HUES48 (cell line): ENCODE results near the gene THTPA.
"Not testable (repeated sequence)": the region's sequence is repeated elsewhere in the genome, so short reads cannot be mapped to it uniquely, and the experiment has no call there.

Source experiments
- H3K27ac ChIP-seq: one replicate; pipeline ENCODE4 v1.7.0; 2013; ENCODE audit warnings: low read depth, low read length, inconsistent platforms
- H3K27me3 ChIP-seq: 2 replicates; pipeline ENCODE4 v1.6.1; 2013; ENCODE audit warnings: mild to moderate bottlenecking, low read length; ENCODE audit not compliant: control insufficient read depth, insufficient read depth
- H3K36me3 ChIP-seq: 2 replicates; pipeline ENCODE4 v1.6.1; 2013; ENCODE audit warnings: low read length; ENCODE audit not compliant: control insufficient read depth, insufficient read depth
- H3K4me1 ChIP-seq: 2 replicates; pipeline ENCODE4 v1.6.1; 2013; ENCODE audit warnings: mild to moderate bottlenecking, low read length; ENCODE audit not compliant: control insufficient read depth, insufficient read depth
- H3K4me3 ChIP-seq: 2 replicates; pipeline ENCODE4 v1.5.1; 2013; ENCODE audit warnings: mild to moderate bottlenecking, low read depth, low read length
- H3K9ac ChIP-seq: 2 replicates; pipeline ENCODE4 v1.6.1; 2013; ENCODE audit warnings: mild to moderate bottlenecking, low read depth, low read length, moderate library complexity
- H3K9me3 ChIP-seq: 2 replicates; pipeline ENCODE4 v1.6.1; 2013; ENCODE audit warnings: low read length; ENCODE audit not compliant: control insufficient read depth, insufficient read depth

Gene THTPA

DNA sequence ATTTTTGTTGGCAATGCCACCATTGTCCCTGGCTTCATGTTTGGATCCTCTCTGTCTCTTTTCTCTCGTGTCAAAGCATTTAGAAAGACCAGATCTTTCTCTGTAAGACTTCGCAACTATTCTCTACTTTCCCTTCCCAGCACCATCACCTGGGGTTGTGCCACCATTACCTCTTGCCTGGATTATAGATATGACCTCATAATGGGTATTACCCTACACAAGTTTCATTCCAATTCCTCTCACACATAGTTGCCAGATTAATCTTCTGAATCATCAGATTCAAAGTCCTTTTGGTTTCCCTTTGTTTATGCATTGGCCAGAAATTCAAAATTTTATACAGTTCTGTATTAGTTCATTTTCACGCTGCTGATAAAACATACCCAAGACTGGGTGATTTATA lies 52.9 kb downstream of the THTPA start:
- Histone ChIP-seq H3K4me3 (no peak overlapping the region), H3K9me3 (no peaks in the 10 kb centered on the region), H3K27ac (no peak overlapping the region), H3K36me3 (no peaks in the 10 kb centered on the region), H3K4me1 (no peaks in the 10 kb centered on the region), H3K27me3 (no peaks in the 10 kb centered on the region), H3K9ac (no peak overlapping the region)

DNA sequence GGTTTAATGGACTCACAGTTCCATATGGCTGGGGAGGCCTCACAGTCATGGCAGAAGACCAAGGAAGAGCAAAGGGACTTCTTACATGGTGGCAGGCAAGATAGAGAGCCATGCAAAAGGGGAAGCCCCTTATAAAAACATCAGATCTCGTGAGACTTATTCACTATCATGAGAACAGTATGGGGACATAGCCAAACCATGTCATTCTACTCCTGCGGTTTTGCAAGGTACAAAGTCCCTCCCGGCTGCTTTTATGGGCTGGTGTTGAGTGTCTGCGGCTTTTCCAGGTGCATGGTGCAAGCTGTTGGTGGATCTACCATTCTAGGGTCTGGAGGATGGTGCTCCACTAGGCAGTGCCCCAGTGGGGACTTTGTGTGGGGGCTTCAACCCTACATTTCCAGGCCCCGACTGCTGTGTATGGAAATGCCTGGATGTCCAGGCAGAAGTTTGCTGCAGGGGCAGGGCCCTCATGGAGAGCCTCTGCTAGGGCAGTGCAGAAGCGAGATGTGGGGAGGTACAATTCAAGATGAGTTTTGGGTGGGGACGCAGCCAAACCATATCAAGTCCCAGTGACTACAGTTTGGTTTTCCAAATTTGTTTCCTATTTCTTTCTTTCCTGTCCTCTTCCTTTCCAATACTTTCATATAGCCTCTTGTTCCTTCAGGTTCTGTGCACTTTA lies 53.5 kb downstream of the THTPA start:
- not testable (repeated sequence) for H3K9ac ChIP-seq, H3K4me1 ChIP-seq

More for the DNA sequence above, 53.5 kb downstream of the THTPA start:
- H3K27ac ChIP-seq, H3K4me3 ChIP-seq, H3K36me3 ChIP-seq, H3K27me3 ChIP-seq, H3K9me3 ChIP-seq: not testable (repeated sequence)
